DOHH2 (cell line): ENCODE measurements around the gene CKS1B.

Experiments used
- EZH2phosphoT487 ChIP-seq: fragments of 200-600 bp; sonication (generic); IDR thresholded peaks from 2 replicates; pipeline ENCODE4 v1.6.1; 2017; ENCODE audit warnings: borderline replicate concordance, mild to moderate bottlenecking, antibody characterized with exemption, low read length, moderate library complexity, mixed read lengths
- TF ChIP-seq, protein P1 (sequence below): fragments of 200-600 bp; sonication (generic); IDR thresholded peaks from one replicate; pipeline ENCODE4 v1.5.1; 2014; ENCODE audit warnings: antibody characterized with exemption, mild to moderate bottlenecking, low read depth, low read length; ENCODE audit not compliant: poor library complexity, severe bottlenecking

DNA sequence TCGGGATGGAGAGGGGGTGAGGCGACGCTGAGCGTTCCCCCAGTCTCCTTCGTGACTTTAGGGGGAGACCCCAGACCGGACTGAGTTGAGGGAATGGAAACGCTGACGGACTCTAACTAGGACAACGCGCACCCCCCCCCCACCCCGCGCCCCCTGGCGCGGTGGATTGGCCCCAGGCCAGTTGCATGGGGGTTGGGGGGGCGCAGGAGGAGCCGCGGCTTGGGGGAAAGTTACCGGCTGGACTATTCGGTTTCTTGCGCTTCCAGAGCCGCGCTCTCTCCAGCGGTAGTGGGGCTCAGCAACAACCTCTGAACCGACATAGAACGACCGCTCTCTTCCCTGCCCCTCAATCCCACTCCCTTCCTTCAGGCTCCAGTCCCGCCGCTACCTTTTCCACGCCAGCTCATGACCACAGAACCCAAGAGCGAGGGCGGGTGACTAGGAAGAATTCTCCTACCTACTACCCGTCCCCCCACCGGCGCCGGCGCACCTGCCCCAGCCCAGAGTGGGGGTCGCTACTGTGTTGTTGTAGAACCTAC is 28.8 kb downstream of the CKS1B start:
- TF ChIP-seq, protein P1, sequence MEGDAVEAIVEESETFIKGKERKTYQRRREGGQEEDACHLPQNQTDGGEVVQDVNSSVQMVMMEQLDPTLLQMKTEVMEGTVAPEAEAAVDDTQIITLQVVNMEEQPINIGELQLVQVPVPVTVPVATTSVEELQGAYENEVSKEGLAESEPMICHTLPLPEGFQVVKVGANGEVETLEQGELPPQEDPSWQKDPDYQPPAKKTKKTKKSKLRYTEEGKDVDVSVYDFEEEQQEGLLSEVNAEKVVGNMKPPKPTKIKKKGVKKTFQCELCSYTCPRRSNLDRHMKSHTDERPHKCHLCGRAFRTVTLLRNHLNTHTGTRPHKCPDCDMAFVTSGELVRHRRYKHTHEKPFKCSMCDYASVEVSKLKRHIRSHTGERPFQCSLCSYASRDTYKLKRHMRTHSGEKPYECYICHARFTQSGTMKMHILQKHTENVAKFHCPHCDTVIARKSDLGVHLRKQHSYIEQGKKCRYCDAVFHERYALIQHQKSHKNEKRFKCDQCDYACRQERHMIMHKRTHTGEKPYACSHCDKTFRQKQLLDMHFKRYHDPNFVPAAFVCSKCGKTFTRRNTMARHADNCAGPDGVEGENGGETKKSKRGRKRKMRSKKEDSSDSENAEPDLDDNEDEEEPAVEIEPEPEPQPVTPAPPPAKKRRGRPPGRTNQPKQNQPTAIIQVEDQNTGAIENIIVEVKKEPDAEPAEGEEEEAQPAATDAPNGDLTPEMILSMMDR: no peak
- no peak for TF ChIP-seq EZH2phosphoT487
